ENCODE measurements around the gene GPANK1. TPM values are rescaled to one million over a fixed set of nuclear protein-coding genes. Genes with fewer than 3 reads are reported as not detected.

GPANK1 gene
- total and polyA plus RNA-seq, 9 of the 15 experiments (the other 6 are each of a cell fraction or from before 2014, with no cell fraction given): 32.2 to 111 (median 46.3) TPM

GRCh38 chr6:31689249-31690110 lies 24.7 kb upstream of the GPANK1 start (continued):
- TF ChIP-seq BRD9 (IDR thresholded peaks at IDR 0.05; ENCODE audit: low read depth, partially characterized antibody): no peak
- TF ChIP-seq ZC3H4 (CRISPR knock-in tag; IDR thresholded peaks at IDR 0.05; ENCODE audit: borderline replicate concordance): no peak
- TF ChIP-seq RFX5 (IDR thresholded peaks at IDR 0.05; ENCODE audit: low read depth, low read length): no peak
- no peak for TF ChIP-seq NBN (IDR thresholded peaks at IDR 0.05; ENCODE audit: low read depth)
- TF ChIP-seq THAP7 (CRISPR knock-in tag; IDR thresholded peaks at IDR 0.05): 0 out of 2 replicates have a peak, but pooled peaks have one; percentile 41
- no peak for TF ChIP-seq U2AF2 (optimal IDR thresholded peaks at IDR 0.05; ENCODE audit: low read depth, low read length)
- no peak; the same call in 1 of the 2 replicates for TF ChIP-seq CTBP1 (IDR thresholded peaks at IDR 0.05; ENCODE audit: borderline replicate concordance)
- TF ChIP-seq ZNF280A (IDR thresholded peaks at IDR 0.05; ENCODE audit: low read depth, partially characterized antibody): no peak
- no peak for TF ChIP-seq AFF1 (IDR thresholded peaks at IDR 0.05; ENCODE audit: low read depth in 1 of 2, partially characterized antibody in 2 of 2)
- no peak for TF ChIP-seq MBD1 (CRISPR knock-in tag; IDR thresholded peaks at IDR 0.05)
- TF ChIP-seq ZBTB17 (CRISPR knock-in tag; IDR thresholded peaks at IDR 0.05): no peak
- no peak for TF ChIP-seq ZNF79 (CRISPR knock-in tag; IDR thresholded peaks at IDR 0.05; ENCODE audit: low read depth)
- no peak for TF ChIP-seq TBP (optimal IDR thresholded peaks at IDR 0.05; ENCODE audit: low read depth, low read length)
- TF ChIP-seq ZNF780A (CRISPR knock-in tag; IDR thresholded peaks at IDR 0.05): no peak
- no peak for TF ChIP-seq ZFP36 (IDR thresholded peaks at IDR 0.05; ENCODE audit: low read depth, low read length, partially characterized antibody)
- TF ChIP-seq SP1 (CRISPR knock-in tag; IDR thresholded peaks at IDR 0.05): no peak
- TF ChIP-seq RBM14 (IDR thresholded peaks at IDR 0.05; ENCODE audit: borderline replicate concordance, insufficient read depth, low read depth, low read length): no peak
- TF ChIP-seq CCAR2 (IDR thresholded peaks at IDR 0.05; ENCODE audit: low read depth, low read length): no peak
- no peak for TF ChIP-seq ZNF561 (CRISPR knock-in tag; conservative IDR thresholded peaks at IDR 0.05)
- TF ChIP-seq ZFPM2 (CRISPR knock-in tag; IDR thresholded peaks at IDR 0.05): no peak
- TF ChIP-seq ZNF431 (CRISPR knock-in tag; IDR thresholded peaks at IDR 0.05): no peak
